NCI-H1092 treated with DMSO at 0.1 percent for 48 hours (cell line): ENCODE measurements around the gene NUDT8.
"Not testable (repeated sequence)": the region's sequence is repeated elsewhere in the genome, so short reads cannot be mapped to it uniquely, and the experiment has no call there.

Experiments used
- DNase-seq: peaks from one replicate; lab custom pipeline; 2025; lab: John Stamatoyannopoulos, UW

Gene NUDT8

GRCh38 chr11:67660752-67661151, 31.0 kb upstream of the NUDT8 start:
- not testable (repeated sequence) for DNase-seq

GRCh38 chr11:67659651-67660165, 30.0 kb upstream of the NUDT8 start:
- not testable (repeated sequence) for DNase-seq

GRCh38 chr11:67657300-67657699, 27.6 kb upstream of the NUDT8 start:
- no peak for DNase-seq

- DNase-seq, result no peak
Observed at GRCh38 chr11:67656278-67656922, 26.7 kb upstream of the NUDT8 start.

GRCh38 chr11:67654225-67654624, 24.5 kb upstream of the NUDT8 start:
- no peak for DNase-seq

- DNase-seq, result no peak
Observed at GRCh38 chr11:67652965-67653845, 23.5 kb upstream of the NUDT8 start.

GRCh38 chr11:67651976-67652781, 22.4 kb upstream of the NUDT8 start:
- DNase-seq, result no peak

GRCh38 chr11:67649634-67650510, 20.1 kb upstream of the NUDT8 start:
- DNase-seq, result no peak

GRCh38 chr11:67648796-67649613, 19.3 kb upstream of the NUDT8 start:
- no peak for DNase-seq

- peak; percentile 24 for DNase-seq
Observed at GRCh38 chr11:67648140-67648795, 18.5 kb upstream of the NUDT8 start.

GRCh38 chr11:67647471-67647870, 17.7 kb upstream of the NUDT8 start:
- no peak for DNase-seq

- DNase-seq, result no peak
Observed at GRCh38 chr11:67646535-67647336, 17.0 kb upstream of the NUDT8 start.

- no peak for DNase-seq
Observed at GRCh38 chr11:67645521-67646461, 16.1 kb upstream of the NUDT8 start.

- no peak for DNase-seq
Observed at GRCh38 chr11:67644472-67645418, 15.0 kb upstream of the NUDT8 start.

GRCh38 chr11:67644042-67644441, 14.3 kb upstream of the NUDT8 start:
- DNase-seq, result no peak
